ENCODE results near the gene RNF157.
"Not testable (repeated sequence)": the region's sequence is repeated elsewhere in the genome, so short reads cannot be mapped to it uniquely, and the experiment has no call there.

Gene RNF157

DNA sequence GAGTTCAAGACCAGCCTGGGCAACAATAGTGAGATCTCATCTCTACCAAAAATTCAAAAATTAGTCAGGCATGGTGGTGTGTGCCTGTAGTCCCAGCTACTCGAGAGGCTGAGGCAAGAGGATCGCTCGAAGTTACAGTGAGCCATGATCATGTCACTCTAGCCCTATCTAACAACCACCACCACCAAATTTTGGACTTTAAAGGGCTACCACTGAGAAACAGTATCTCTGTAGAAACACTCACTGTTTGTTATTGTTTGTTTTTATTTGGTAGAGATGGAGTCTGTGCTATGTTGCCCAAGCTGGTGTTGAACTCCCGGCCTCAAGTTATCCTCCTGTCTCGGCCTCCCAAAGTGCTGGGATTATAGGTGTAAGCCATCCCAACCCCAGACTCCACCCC, 23.6 kb upstream of the RNF157 start:
- TF ChIP-seq, protein P1, sequence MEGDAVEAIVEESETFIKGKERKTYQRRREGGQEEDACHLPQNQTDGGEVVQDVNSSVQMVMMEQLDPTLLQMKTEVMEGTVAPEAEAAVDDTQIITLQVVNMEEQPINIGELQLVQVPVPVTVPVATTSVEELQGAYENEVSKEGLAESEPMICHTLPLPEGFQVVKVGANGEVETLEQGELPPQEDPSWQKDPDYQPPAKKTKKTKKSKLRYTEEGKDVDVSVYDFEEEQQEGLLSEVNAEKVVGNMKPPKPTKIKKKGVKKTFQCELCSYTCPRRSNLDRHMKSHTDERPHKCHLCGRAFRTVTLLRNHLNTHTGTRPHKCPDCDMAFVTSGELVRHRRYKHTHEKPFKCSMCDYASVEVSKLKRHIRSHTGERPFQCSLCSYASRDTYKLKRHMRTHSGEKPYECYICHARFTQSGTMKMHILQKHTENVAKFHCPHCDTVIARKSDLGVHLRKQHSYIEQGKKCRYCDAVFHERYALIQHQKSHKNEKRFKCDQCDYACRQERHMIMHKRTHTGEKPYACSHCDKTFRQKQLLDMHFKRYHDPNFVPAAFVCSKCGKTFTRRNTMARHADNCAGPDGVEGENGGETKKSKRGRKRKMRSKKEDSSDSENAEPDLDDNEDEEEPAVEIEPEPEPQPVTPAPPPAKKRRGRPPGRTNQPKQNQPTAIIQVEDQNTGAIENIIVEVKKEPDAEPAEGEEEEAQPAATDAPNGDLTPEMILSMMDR (conservative IDR thresholded peaks at IDR 0.05; ENCODE audit: low read depth, low read length), result no peak
- no peak overlapping the region for H3K4me3 ChIP-seq (ENCODE audit: low read length)
- DNase-seq (ENCODE audit: low read depth), result no peak

GRCh38 chr17:76262732-76263344, 22.5 kb upstream of the RNF157 start:
- TF ChIP-seq, protein P1 (conservative IDR thresholded peaks at IDR 0.05; ENCODE audit: low read depth, low read length), result no peak
- DNase-seq (ENCODE audit: low read depth), result no peak
- no peak overlapping the region for H3K4me3 ChIP-seq (ENCODE audit: low read length)

DNA sequence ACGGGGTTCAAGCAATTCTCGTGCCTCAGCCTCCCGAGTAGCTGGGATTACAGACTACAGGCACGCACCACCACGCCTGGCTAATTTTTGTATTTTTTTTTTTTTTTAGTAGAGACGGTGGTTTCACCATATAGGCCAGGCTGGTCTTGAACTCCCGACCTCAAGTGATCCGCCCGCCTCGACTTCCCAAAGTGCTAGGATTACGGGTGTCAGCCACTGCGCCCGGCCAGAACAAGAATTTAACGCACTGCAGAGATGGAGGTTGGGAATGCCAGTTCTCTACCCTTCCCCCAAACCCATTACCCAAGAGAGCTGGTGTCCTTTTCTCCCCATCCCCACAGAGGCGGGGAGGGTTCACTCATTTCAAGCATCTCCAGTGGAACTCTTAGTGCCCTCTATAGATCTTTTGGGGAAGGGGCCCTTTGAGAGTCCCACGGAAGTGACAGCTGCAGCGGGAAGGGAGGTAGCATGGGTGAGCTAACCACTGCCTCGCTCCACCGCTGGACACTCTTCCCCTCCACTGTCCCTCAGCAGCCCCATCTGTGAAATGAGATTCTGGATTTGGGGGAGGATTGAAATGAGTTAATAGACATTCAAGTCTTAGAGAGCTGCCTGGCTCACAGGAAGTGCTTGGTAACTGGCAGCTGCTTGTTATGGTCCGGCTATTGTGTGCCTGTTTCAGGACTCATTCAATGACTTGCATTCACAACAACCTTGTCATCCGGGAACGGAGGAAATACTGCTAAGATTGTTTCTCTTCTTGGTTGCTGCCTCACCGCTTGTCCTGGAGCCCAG, 21.3 kb upstream of the RNF157 start:
- no peak overlapping the region for H3K4me3 ChIP-seq (ENCODE audit: low read length)
- no peak for DNase-seq (ENCODE audit: low read depth)
- TF ChIP-seq, protein P1 (conservative IDR thresholded peaks at IDR 0.05; ENCODE audit: low read depth, low read length), result no peak

DNA sequence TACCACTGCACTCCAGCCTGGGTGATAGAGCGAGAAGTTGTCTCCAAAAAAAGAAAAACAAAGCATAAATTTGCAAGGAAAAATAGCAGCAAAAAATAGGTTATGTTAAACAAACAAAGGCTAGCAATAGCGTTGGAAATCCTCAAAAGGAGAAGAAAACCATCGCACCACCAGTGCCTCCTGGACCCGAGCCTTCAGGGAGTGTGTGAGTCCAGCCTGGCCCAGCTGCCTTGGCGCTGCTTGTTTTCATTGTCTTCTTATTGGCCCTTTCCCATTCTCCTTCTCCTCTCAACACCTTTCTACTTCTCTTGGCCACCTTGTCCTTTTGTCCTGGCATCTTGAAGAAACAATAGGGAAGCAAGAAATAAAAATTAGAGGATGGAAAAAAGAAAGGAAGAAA, 20.4 kb upstream of the RNF157 start:
- TF ChIP-seq, protein P1 (conservative IDR thresholded peaks at IDR 0.05; ENCODE audit: low read depth, low read length), result no peak
- no peak overlapping the region for H3K4me3 ChIP-seq (ENCODE audit: low read length)
- DNase-seq (ENCODE audit: low read depth), result no peak

- H3K4me3 ChIP-seq (ENCODE audit: low read length), result no peak overlapping the region
- no peak for DNase-seq (ENCODE audit: low read depth)
- TF ChIP-seq, protein P1 (conservative IDR thresholded peaks at IDR 0.05; ENCODE audit: low read depth, low read length), result no peak
These were observed 19.9 kb upstream of the RNF157 start for GRCh38 chr17:76260220-76260619.

GRCh38 chr17:76256430-76257050, 16.2 kb upstream of the RNF157 start:
- DNase-seq (ENCODE audit: low read depth); H3K4me3 ChIP-seq (ENCODE audit: low read length): not testable (repeated sequence)

- TF ChIP-seq, protein P1 (conservative IDR thresholded peaks at IDR 0.05; ENCODE audit: low read depth, low read length), result no peak
- no peak overlapping the region for H3K4me3 ChIP-seq (ENCODE audit: low read length)
- no peak for DNase-seq (ENCODE audit: low read depth)
These were observed 15.6 kb upstream of the RNF157 start for GRCh38 chr17:76255801-76256429.
